PC-3 (cell line): ENCODE data around the gene DDX24. TPM values are rescaled to one million over a fixed set of nuclear protein-coding genes. Genes with fewer than 3 reads are reported as not detected.

Experiments used
- ATAC-seq: fragments of 200-7000 bp; cut with Tn5 transposase; 2 replicates; pipeline ENCODE4 v1.9.1; 2020; ENCODE audit warnings: mild to moderate bottlenecking, moderate library complexity
- BruUV-seq: library from RNA; stranded (reverse); fragments of 400-500 nt; replicated peaks from 2 replicates; lab custom pipeline; 2021; lab: Mats Ljungman, UMichigan
- CTCF ChIA-PET: fragments of 300-600 bp; sonication (Branson Sonifier 250); formaldehyde crosslinking; loops from one replicate; lab custom pipeline; 2022; ENCODE audit warnings: antibody characterized with exemption; lab: Charles Lee
- POLR2A ChIA-PET: fragments of 300-600 bp; sonication (Branson Sonifier 250); formaldehyde crosslinking; loops from one replicate; lab custom pipeline; 2022; ENCODE audit warnings: antibody characterized with exemption; ENCODE audit not compliant: unreplicated experiment; lab: Charles Lee
- DNase-seq: peaks from one replicate; pipeline ENCODE4 v3.0.0-alpha.2; 2015
- H2AFZ ChIP-seq: fragments of 300-600 bp; sonication (generic); 2 replicates; pipeline ENCODE4 v1.6.0; 2016; ENCODE audit warnings: antibody characterized with exemption, low read length
- H3F3A ChIP-seq: fragments of 300-600 bp; sonication (generic); one replicate; pipeline ENCODE4 v1.6.0; 2017; ENCODE audit warnings: antibody characterized with exemption, low read length, control low read depth, mild to moderate bottlenecking; ENCODE audit not compliant: unreplicated experiment
- H3K27ac ChIP-seq: fragments of 300-600 bp; sonication (generic); 2 replicates; pipeline ENCODE4 v1.5.1; 2016; ENCODE audit warnings: mild to moderate bottlenecking, low read length
- H3K27me3 ChIP-seq: fragments of 300-600 bp; sonication (generic); 2 replicates; pipeline ENCODE4 v1.6.1; 2016; ENCODE audit warnings: low read length, mixed read lengths
- H3K36me3 ChIP-seq: fragments of 300-600 bp; sonication (generic); 2 replicates; pipeline ENCODE4 v1.6.1; 2016; ENCODE audit warnings: low read depth, mixed run types, low read length, mixed read lengths
- H3K4me1 ChIP-seq: fragments of 300-600 bp; sonication (generic); 2 replicates; pipeline ENCODE4 v1.5.1; 2016; ENCODE audit warnings: low read length; ENCODE audit not compliant: insufficient read depth
- H3K4me2 ChIP-seq: fragments of 300-600 bp; sonication (generic); 2 replicates; pipeline ENCODE4 v1.6.0; 2016; ENCODE audit warnings: low read length
- H3K4me3 ChIP-seq: fragments of 300-600 bp; sonication (generic); 2 replicates; pipeline ENCODE4 v1.5.1; 2016; ENCODE audit warnings: mild to moderate bottlenecking, low read length, mixed read lengths
- H3K79me2 ChIP-seq: fragments of 300-600 bp; sonication (generic); 2 replicates; pipeline ENCODE4 v1.6.1; 2017; ENCODE audit warnings: low read length, mixed read lengths
- H3K9ac ChIP-seq: fragments of 300-600 bp; sonication (generic); 2 replicates; pipeline ENCODE4 v1.6.0; 2016; ENCODE audit warnings: mild to moderate bottlenecking, low read length
- H3K9me2 ChIP-seq: fragments of 300-600 bp; sonication (generic); replicated peaks from 2 replicates; pipeline ENCODE4 v1.6.1; 2016; ENCODE audit warnings: mixed run types, low read length, mixed read lengths
- H3K9me3 ChIP-seq: fragments of 300-600 bp; sonication (generic); 2 replicates; pipeline ENCODE4 v1.6.1; 2016; ENCODE audit warnings: low read length, mixed read lengths
- H4K20me1 ChIP-seq: fragments of 300-600 bp; sonication (generic); 2 replicates; pipeline ENCODE4 v1.6.1; 2016; ENCODE audit warnings: low read length, mixed read lengths
- CTCF ChIP-seq: fragments of 300-600 bp; sonication (generic); conservative IDR thresholded peaks from 2 replicates; pipeline ENCODE4 v1.5.1; 2017; ENCODE audit warnings: antibody characterized with exemption, low read depth, mild to moderate bottlenecking, low read length
- EZH2 ChIP-seq: fragments of 300-600 bp; sonication (generic); IDR thresholded peaks from one replicate; pipeline ENCODE4 v1.6.1; 2017; ENCODE audit warnings: antibody characterized with exemption, mild to moderate bottlenecking, low read length; ENCODE audit not compliant: unreplicated experiment
- EZH2phosphoT487 ChIP-seq: fragments of 300-600 bp; sonication (generic); IDR thresholded peaks from 2 replicates; pipeline ENCODE4 v1.6.1; 2018; ENCODE audit warnings: mild to moderate bottlenecking, antibody characterized with exemption, low read length, borderline replicate concordance
- intact Hi-C: fragments of 100-400 bp; cut with micrococcal nuclease; formaldehyde crosslinking; loops from 2 replicates; pipeline ENCODE4 v1.9.0; 2023
- total RNA-seq: library from RNA; depleted of rRNA; stranded (reverse); fragments of >200 nt; gene quantifications from 2 replicates; pipeline ENCODE4 v1.2.3, GENCODE V29; 2014

Gene DDX24
- total RNA-seq, 1 experiment from 2014 or later: 120 TPM

- ChIA-PET CTCF (no interaction called here), POLR2A (no interaction called here)
- no peak overlapping the region for H2AFZ ChIP-seq
- TF ChIP-seq EZH2phosphoT487: no peak
- no peak for TF ChIP-seq CTCF
- no peak for TF ChIP-seq EZH2
- no peak overlapping the region for H3K4me3 ChIP-seq
- H3F3A ChIP-seq: no peaks in the 10 kb centered on the region
- no peaks in the 10 kb centered on the region for H3K36me3 ChIP-seq
- H3K27me3 ChIP-seq: no peaks in the 10 kb centered on the region
- BruUV-seq: no TSS peak
- H3K9me3 ChIP-seq: no peaks in the 10 kb centered on the region
- H3K27ac ChIP-seq: no peak overlapping the region
- ATAC-seq (no peak), DNase-seq (no peak)
- no peaks in the 10 kb centered on the region for H4K20me1 ChIP-seq
- no peak overlapping the region for H3K9ac ChIP-seq
- no peaks in the 10 kb centered on the region for H3K79me2 ChIP-seq
- no peaks in the 10 kb centered on the region for H3K4me1 ChIP-seq
- no peak overlapping the region for H3K4me2 ChIP-seq
- intact Hi-C loops: no loop called here
- H3K9me2 ChIP-seq: no peaks in the 10 kb centered on the region
Observed at GRCh38 chr14:94103554-94104150, 22.6 kb upstream of the DDX24 start.

- no peaks in the 10 kb centered on the region for H3F3A ChIP-seq
- H3K9me3 ChIP-seq: no peaks in the 10 kb centered on the region
- no peaks in the 10 kb centered on the region for H3K79me2 ChIP-seq
- H3K27me3 ChIP-seq: no peaks in the 10 kb centered on the region
- CTCF ChIA-PET: no interaction called here
- no peak overlapping the region for H3K27ac ChIP-seq
- BruUV-seq: no TSS peak
- no peaks in the 10 kb centered on the region for H3K9me2 ChIP-seq
- no peak overlapping the region for H2AFZ ChIP-seq
- DNase-seq (no peak), ATAC-seq (no peak)
- POLR2A ChIA-PET: no interaction called here
- H3K4me2 ChIP-seq: no peak overlapping the region
- H3K9ac ChIP-seq: no peak overlapping the region
- no peaks in the 10 kb centered on the region for H3K36me3 ChIP-seq
- TF ChIP-seq EZH2phosphoT487: no peak
- no peak for TF ChIP-seq CTCF
- no peak for TF ChIP-seq EZH2
- H4K20me1 ChIP-seq: no peaks in the 10 kb centered on the region
- intact Hi-C loops: no loop called here
- H3K4me3 ChIP-seq: no peak overlapping the region
- H3K4me1 ChIP-seq: no peaks in the 10 kb centered on the region
Observed at GRCh38 chr14:94102768-94103482, 21.9 kb upstream of the DDX24 start.

- Histone ChIP-seq H3K27me3 (no peaks in the 10 kb centered on the region), H3K9me2 (no peaks in the 10 kb centered on the region), H3K9me3 (no peaks in the 10 kb centered on the region), H2AFZ (no peak overlapping the region), H3K4me2 (no peak overlapping the region), H3K9ac (no peak overlapping the region), H3K36me3 (no peaks in the 10 kb centered on the region), H3K4me1 (no peaks in the 10 kb centered on the region), H3K27ac (no peak overlapping the region), H3K79me2 (no peaks in the 10 kb centered on the region), H4K20me1 (no peaks in the 10 kb centered on the region), H3F3A (no peaks in the 10 kb centered on the region), H3K4me3 (no peak overlapping the region)
- ChIA-PET POLR2A (no interaction called here), CTCF (no interaction called here)
- ATAC-seq (no peak), DNase-seq (no peak)
- no TSS peak for BruUV-seq
- no peak for TF ChIP-seq EZH2phosphoT487
- no peak for TF ChIP-seq EZH2
- TF ChIP-seq CTCF: no peak
- intact Hi-C loops: no loop called here
Observed at GRCh38 chr14:94101748-94102147, 20.7 kb upstream of the DDX24 start.
